Measurements from ENCODE around the gene LBP.
"Not testable (repeated sequence)": the region's sequence is repeated elsewhere in the genome, so short reads cannot be mapped to it uniquely, and the experiment has no call there.

Gene LBP

GRCh38 chr20:38402089-38402488, 55.8 kb downstream of the LBP start:
- no peak for DNase-seq (ENCODE audit: low read depth in 2 of 2)

- DNase-seq (ENCODE audit: low read depth in 2 of 2), result no peak
Measured at GRCh38 chr20:38402816-38403215, 56.5 kb downstream of the LBP start.

- DNase-seq (ENCODE audit: low read depth in 2 of 2), result no peak
Measured at GRCh38 chr20:38404016-38404415, 57.7 kb downstream of the LBP start.

- no peak for DNase-seq (ENCODE audit: low read depth in 2 of 2)
Measured at GRCh38 chr20:38405132-38405531, 58.9 kb downstream of the LBP start.

DNA sequence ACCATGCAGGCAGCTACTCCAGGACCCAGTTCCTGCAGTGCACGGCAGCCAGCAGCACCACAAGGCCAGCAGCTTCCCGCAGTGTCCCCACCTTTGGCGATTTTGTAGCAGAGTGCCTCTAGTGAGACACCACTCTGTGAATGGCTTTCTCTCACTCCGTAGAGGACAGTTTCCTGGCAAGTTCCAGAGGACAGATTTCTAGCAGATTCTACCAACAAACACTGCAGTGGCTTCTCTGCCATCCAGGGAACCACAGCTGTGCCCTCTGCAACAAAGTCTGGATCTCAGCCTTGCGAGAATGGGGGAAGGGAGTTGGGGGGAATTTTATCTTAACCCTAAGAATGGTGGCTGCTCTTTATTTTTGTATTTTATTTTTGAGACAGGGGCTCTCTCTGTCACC, 60.2 kb downstream of the LBP start:
- DNase-seq (ENCODE audit: low read depth in 2 of 2), result no peak

DNA sequence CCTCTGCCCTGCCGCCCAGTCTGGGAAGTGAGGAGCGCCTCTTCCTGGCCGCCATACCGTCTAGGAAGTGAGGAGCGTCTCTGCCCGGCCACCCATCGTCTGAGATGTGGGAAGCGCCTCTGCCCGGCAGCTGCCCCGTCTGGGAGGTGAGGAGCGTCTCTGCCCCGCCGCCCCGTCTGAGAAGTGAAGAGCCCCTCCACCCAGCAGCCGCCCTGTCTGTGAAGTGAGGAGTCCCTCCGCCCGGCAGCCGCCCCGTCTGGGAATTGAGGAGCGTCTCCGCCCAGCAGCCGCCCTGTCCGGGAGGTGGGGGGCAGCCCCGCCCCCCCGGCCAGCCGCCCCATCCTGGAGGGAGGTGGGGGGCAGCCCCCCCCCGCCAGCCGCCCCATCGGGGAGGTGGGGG, 61.0 kb downstream of the LBP start:
- DNase-seq (ENCODE audit: low read depth in 2 of 2), result no peak

DNA sequence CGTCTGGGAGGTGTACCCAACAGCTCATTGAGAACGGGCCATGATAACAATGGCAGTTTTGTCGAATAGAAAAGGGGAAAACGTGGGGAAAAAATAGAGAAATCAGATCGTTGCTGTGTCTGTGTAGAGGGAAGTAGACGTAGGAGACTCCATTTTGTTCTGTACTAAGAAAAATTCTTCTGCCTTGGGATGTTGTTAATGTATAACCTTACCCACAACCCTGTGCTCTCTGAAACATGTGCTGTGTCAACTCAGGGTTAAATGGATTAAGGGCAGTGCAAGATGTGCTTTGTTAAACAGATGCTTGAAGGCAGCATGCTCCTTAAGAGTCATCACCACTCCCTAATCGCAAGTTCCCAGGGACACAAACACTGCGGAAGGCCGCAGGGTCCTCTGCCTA, 61.5 kb downstream of the LBP start:
- not testable (repeated sequence) for DNase-seq (ENCODE audit: low read depth in 2 of 2)

DNA sequence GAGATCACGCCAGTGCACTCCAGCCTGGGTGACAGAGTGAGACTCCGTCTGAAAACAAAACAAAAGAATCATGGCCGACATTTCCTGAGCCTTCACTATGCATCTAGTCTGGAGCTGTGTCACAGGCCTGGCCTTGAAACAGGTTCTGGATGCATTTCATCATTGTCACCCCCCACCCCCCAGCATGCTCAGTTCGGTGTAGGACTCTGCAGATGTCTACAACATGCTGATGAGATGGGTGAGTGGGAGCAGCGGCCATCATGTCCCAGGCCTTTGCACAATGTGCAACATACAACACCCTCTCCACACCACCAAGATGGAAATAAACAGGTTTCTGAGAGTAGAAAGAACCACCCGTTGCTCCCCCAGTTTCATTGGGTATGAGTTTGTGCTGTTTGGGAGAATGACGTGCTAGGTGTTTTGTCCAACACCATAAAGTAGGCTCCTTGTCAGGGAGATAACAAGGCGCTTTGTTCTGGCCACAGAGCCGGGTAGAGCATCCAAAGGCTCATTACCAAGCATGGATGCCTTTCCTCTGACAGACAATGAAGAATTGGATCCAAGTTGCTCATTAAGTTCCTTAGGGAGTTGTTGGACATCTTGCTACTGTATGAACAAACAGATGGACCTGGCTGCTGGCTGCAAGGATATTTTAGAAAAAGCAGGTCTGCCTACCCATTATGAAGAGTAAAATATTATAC, 66.7 kb downstream of the LBP start:
- no peak for DNase-seq (ENCODE audit: low read depth in 2 of 2)

DNA sequence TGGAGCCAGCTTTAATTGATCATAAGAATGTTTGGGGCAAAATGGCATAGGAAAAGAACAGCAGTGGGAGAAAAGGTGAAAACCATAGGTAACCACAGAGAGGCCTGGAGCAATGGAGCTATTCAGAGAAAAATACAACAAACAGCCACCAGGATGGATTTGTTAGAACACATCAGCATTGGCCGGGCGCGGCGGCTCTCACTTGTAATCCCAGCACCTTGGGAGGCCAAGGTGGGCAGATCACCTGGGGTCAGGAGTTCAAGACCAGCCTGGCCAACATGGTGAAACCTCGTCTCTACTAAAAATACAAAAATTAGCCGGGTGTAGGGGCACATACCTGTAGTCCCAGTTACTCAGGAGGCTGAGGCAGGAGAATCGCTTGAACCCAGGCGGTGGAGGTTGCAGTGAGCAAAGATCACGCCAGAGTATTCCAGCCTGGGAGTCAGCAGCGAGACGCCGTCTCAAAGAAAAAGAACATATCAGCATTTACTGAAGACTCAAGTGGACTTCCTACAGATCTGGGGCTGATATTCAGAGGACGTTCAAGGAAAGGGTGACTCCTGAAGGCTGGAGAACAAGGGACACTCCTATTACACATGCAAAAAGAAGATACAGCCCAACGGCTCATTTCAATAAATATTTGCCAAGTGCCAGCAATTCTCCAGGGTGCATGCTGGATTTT, 68.6 kb downstream of the LBP start:
- no peak for DNase-seq (ENCODE audit: low read depth in 2 of 2)

GRCh38 chr20:38418509-38419204, 72.4 kb downstream of the LBP start:
- DNase-seq (ENCODE audit: low read depth in 2 of 2), result no peak

GRCh38 chr20:38420388-38421085, 74.3 kb downstream of the LBP start:
- DNase-seq (ENCODE audit: low read depth in 2 of 2), result no peak

GRCh38 chr20:38421915-38422314, 75.6 kb downstream of the LBP start:
- DNase-seq (ENCODE audit: low read depth in 2 of 2), result no peak

GRCh38 chr20:38423541-38423940, 77.3 kb downstream of the LBP start:
- no peak for DNase-seq (ENCODE audit: low read depth in 2 of 2)

GRCh38 chr20:38424401-38424800, 78.1 kb downstream of the LBP start:
- no peak for DNase-seq (ENCODE audit: low read depth in 2 of 2)

GRCh38 chr20:38426006-38426897, 80.0 kb downstream of the LBP start:
- peak; percentile 12 to 21 for DNase-seq (ENCODE audit: low read depth in 2 of 2)
